IgD-negative memory B cell (primary cell): ENCODE measurements around the gene PTGES2. TPM values are rescaled to one million over a fixed set of nuclear protein-coding genes. Genes with fewer than 3 reads are reported as not detected.

Experiments
- H3K27ac Mint-ChIP-seq, 3 donors: one replicate each; pipeline ENCODE4 v1.8.0; 2020 to 2022; ENCODE audit warnings: mild to moderate bottlenecking in 3 of 3, mixed read lengths in 3 of 3, moderate library complexity in 1 of 3
- H3K27me3 Mint-ChIP-seq: one replicate; pipeline ENCODE4 v1.8.0; 2021; ENCODE audit warnings: mixed read lengths
- H3K36me3 Mint-ChIP-seq: one replicate; pipeline ENCODE4 v1.8.0; 2020; ENCODE audit warnings: mild to moderate bottlenecking, mixed read lengths
- H3K4me1 Mint-ChIP-seq, 3 donors: one replicate each; pipeline ENCODE4 v1.8.0; 2020 to 2022; ENCODE audit warnings: mixed read lengths in 3 of 3, mild to moderate bottlenecking in 1 of 3
- H3K4me3 Mint-ChIP-seq, 4 donors: one replicate each; pipeline ENCODE4 v1.8.0; 2020 to 2022; ENCODE audit warnings: mild to moderate bottlenecking in 4 of 4, mixed read lengths in 4 of 4, moderate library complexity in 3 of 4
- H3K9me3 Mint-ChIP-seq, 3 donors: one replicate each; pipeline ENCODE4 v1.8.0; 2020 to 2021; ENCODE audit warnings: mixed read lengths in 3 of 3, mild to moderate bottlenecking in 1 of 3
- polyA plus RNA-seq: library from polyadenylated mRNA; unstranded; fragments of 300-500 nt; fragmentation: Illumina TruSeq; gene quantifications from one replicate; pipeline ENCODE4 v1.2.3, GENCODE V29; 2021

Gene PTGES2
- 57.4 TPM for polyA plus RNA-seq

DNA sequence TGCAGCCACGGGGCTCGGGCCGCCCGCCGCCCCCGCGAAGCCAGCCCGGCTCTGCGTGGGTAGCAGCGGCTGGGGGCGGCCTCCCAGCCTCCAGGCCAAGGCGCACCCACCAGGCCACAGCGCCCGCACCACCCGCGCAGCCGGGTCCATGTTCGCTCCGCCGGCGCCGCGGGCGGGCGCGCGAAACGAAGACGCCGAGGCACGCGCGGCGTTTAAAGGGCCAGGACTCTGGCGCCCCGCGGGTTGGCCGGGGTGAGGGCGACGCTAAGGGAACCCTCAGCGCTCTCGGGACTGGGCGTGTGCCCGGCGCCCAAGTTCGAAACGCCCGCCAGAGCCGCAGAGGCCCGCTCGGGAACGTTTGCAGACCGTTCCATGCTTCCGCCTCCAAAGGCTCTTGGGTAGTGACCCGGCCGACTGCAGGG, at the start of gene PTGES2:
Gene PTGES2, minus strand, starts transcription at position 162 of the 422 bp plus-strand sequence. Its CDS starts 12 bp downstream, at position 150.
- H3K4me3 Mint-ChIP-seq: peak within 1 kb of the TSS; percentile 98 to 100 (median 99)
- H3K9me3 Mint-ChIP-seq: no peaks in the 10 kb centered on the region
- no peaks in the 10 kb centered on the region for H3K36me3 Mint-ChIP-seq
- H3K4me1 Mint-ChIP-seq: peaks cover 23 to 30% (median 24%) of the 10 kb centered on the region in 3 donors
- peak within 1 kb of the TSS; percentile 100 for H3K27ac Mint-ChIP-seq
- H3K27me3 Mint-ChIP-seq: peaks cover 2% of the 10 kb centered on the region

DNA sequence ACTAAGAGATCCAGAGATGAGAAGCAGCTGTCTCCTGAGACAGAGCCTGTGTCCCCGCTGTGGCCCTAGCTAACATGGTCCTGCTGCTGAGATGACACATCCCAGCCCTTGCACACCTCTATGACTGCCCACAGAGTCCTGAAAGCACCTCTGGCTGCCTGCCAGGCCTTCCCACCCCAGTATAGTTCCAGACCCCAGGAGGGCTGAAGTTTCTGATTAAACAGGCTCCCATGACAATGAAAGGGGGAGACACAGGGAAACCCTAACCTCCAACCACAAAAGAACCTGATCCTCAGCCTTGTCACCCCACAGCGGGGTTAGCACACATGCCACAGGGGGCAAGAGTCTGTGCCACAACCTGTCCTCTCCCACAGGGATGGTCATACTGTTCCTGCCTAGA, 48.2 kb upstream of the PTGES2 start:
- Mint-ChIP-seq H3K9me3 (no peaks in the 10 kb centered on the region), H3K27me3 (no peaks in the 10 kb centered on the region), H3K27ac (no peak overlapping the region), H3K4me1 (no peaks in the 10 kb centered on the region), H3K36me3 (peaks cover 4% of the 10 kb centered on the region), H3K4me3 (no peak overlapping the region)

DNA sequence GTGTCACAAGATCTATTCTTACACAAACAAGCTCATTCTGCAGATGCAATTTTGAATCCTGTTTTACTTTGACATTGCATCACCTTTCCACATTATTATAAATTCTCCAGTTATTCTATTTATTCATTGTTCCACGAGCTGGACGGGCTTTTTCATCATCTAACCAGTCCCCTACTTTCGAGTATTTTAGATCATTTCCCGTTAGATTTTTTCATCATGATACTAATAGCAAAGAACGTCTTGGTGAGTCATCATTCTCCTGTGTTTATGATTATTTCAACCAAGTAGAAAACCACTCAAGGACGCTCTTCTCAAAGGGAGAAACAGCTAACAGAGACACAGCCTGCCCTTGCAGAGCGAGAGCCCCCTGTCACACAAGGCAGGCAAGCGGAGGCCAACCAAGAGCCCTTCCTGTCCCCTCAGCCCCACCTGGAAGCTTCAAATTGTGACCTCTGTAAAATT, 47.6 kb upstream of the PTGES2 start:
- no peaks in the 10 kb centered on the region for H3K4me1 Mint-ChIP-seq
- peaks cover 4% of the 10 kb centered on the region for H3K36me3 Mint-ChIP-seq
- no peak overlapping the region for H3K4me3 Mint-ChIP-seq
- peak overlapping the region in 1 of 3 donors; percentile 54 for H3K27ac Mint-ChIP-seq
- no peaks in the 10 kb centered on the region for H3K9me3 Mint-ChIP-seq
- H3K27me3 Mint-ChIP-seq: no peaks in the 10 kb centered on the region

DNA sequence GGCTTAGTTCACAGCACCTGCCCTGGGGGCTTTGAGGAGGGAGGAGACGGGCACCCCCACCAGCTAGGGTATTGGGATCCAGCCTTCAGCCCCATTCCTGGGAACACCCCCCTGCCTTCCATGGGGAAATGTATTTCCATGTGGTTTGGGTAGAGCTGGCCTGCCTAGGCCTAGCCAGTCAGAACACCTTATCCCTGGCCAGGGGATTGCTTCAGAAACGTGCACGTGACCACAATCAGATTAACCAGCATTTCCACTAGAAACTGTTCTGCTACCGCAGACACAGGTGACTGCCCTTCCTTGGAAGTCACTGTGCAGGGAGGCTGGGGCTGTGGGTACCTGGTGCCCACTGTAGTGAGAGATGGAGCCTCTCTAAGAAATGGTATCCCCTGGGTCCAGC, 46.5 kb upstream of the PTGES2 start:
- Mint-ChIP-seq H3K4me1 (no peaks in the 10 kb centered on the region), H3K36me3 (peaks cover 4% of the 10 kb centered on the region), H3K9me3 (no peaks in the 10 kb centered on the region), H3K27me3 (no peaks in the 10 kb centered on the region), H3K4me3 (no peak overlapping the region), H3K27ac (no peak overlapping the region)

DNA sequence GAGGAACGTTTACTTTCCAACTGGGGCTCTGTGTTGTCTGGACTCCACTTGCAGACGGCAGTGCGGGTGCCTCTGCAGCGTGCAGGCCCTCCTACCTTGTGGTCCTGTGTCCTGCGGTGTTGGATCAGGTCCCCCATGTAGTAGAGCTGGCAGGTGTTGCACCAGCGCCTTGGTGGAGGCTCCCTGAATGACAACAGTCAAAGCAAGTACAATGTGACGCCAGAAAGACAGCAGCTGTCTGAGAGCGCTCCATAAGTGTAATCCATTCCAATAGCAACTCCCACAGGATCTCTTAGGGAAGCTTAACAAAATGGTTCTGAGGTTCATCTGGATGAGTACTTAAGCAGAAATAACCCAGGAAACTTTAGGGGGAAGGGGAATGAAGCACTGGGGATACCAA, 42.4 kb upstream of the PTGES2 start:
- no peaks in the 10 kb centered on the region for H3K27me3 Mint-ChIP-seq
- H3K4me3 Mint-ChIP-seq: no peak overlapping the region
- H3K4me1 Mint-ChIP-seq: peaks cover 0 to 1% (median 0%) of the 10 kb centered on the region in 3 donors
- no peak overlapping the region for H3K27ac Mint-ChIP-seq
- no peaks in the 10 kb centered on the region for H3K9me3 Mint-ChIP-seq
- H3K36me3 Mint-ChIP-seq: peaks cover 5% of the 10 kb centered on the region

DNA sequence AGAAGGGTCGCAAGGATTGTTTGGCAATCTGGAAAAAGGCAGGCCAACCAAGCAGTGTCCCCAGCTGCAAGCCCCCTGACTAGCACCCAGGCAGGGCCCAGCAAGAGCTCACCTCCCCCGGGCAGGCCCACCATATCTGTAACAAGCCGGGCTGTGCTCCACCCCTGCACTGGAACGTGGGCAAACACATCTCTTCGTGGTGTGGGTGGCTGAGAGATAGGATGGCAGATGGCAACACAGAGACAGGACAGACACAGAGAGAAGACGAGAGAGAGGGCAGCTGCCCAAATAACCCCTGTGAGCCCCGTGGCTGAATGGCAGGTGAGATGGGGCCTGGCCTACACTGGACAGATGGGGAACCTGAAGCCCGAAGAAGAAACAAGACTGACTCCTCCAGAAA, 42.0 kb upstream of the PTGES2 start:
- no peaks in the 10 kb centered on the region for H3K9me3 Mint-ChIP-seq
- H3K36me3 Mint-ChIP-seq: peaks cover 5% of the 10 kb centered on the region
- no peak overlapping the region for H3K27ac Mint-ChIP-seq
- no peak overlapping the region for H3K4me3 Mint-ChIP-seq
- no peaks in the 10 kb centered on the region for H3K27me3 Mint-ChIP-seq
- peaks cover 0 to 1% (median 0%) of the 10 kb centered on the region in 3 donors for H3K4me1 Mint-ChIP-seq

DNA sequence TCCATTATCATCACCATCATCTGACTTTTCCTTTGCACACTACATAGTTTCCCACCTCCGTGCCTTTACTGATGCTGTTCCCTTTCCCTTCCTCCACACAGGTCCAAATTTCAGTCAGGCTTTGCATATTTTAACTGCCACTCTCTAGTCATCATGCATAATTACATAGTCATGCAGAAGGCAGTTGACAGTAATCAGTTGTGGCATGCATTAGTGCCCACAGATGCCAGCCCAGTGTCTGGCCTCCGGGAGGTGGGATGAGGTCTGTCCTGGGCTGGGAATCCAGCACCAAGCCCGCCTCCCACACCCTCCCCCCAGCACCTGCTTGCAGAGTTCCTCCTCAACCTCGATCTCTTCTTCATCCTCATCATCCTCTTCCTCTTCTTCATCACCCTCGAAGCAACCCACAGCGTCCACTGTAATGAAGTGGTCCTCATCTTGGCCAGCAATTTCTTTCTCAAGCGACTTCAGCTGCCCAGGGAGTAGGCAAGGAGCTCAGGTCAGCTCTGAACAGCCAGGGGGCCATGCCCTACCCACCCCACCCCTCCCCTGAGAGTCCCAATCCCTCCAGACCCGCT, 41.3 kb upstream of the PTGES2 start:
- Mint-ChIP-seq H3K4me1 (peaks cover 0 to 1% (median 0%) of the 10 kb centered on the region in 3 donors), H3K9me3 (no peaks in the 10 kb centered on the region), H3K36me3 (peaks cover 5% of the 10 kb centered on the region), H3K4me3 (no peak overlapping the region), H3K27me3 (no peaks in the 10 kb centered on the region), H3K27ac (peak overlapping the region in 1 of 3 donors; percentile 87)

DNA sequence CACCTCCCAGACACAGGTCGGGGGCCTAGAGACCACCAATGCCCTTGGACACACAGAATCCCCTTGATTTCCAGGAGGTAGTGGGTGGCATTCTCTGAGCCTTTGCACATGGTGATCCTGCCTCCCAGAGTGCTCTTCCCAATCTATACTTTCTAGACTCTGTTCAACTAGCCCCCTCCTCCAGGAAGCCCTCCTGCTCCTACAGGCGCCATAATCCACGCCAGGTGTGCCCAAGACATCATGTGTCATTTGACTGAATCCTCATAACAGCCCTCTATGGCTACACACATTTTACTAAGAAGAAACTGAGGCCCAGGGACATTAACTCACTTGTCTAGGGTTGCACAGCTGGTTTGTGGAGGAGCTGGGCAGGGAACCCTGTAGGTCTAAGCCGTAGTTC, 39.7 kb upstream of the PTGES2 start:
- Mint-ChIP-seq H3K4me1 (peaks cover 0 to 3% (median 0%) of the 10 kb centered on the region in 3 donors), H3K9me3 (no peaks in the 10 kb centered on the region), H3K4me3 (no peak overlapping the region), H3K27ac (no peak overlapping the region), H3K27me3 (no peaks in the 10 kb centered on the region), H3K36me3 (peaks cover 3% of the 10 kb centered on the region)

DNA sequence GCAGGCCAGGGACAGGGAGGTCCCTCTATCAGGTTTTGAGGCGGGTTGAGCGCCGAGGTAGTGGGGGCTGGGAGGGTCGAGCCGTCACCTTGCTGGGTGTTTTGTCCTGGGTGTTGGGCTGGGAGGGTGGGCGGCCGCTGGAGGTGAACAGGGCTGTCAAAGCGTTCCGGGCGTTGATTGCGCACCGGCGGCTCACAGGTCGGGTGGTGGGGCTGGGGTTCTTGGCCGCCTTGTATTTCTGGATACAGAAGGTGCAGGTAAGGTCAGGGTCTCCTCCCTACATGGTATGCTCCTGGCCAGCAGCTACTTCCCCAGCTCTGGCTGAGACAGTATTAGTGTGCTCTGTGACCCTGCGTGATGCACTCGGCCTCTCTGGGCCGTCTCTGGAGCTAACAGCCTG, 38.6 kb upstream of the PTGES2 start:
- H3K4me1 Mint-ChIP-seq: peaks cover under 1 to 4% (median 2%) of the 10 kb centered on the region in 3 donors
- no peak overlapping the region for H3K27ac Mint-ChIP-seq
- H3K9me3 Mint-ChIP-seq: no peaks in the 10 kb centered on the region
- no peak overlapping the region for H3K4me3 Mint-ChIP-seq
- H3K36me3 Mint-ChIP-seq: peaks cover 3% of the 10 kb centered on the region
- H3K27me3 Mint-ChIP-seq: no peaks in the 10 kb centered on the region

DNA sequence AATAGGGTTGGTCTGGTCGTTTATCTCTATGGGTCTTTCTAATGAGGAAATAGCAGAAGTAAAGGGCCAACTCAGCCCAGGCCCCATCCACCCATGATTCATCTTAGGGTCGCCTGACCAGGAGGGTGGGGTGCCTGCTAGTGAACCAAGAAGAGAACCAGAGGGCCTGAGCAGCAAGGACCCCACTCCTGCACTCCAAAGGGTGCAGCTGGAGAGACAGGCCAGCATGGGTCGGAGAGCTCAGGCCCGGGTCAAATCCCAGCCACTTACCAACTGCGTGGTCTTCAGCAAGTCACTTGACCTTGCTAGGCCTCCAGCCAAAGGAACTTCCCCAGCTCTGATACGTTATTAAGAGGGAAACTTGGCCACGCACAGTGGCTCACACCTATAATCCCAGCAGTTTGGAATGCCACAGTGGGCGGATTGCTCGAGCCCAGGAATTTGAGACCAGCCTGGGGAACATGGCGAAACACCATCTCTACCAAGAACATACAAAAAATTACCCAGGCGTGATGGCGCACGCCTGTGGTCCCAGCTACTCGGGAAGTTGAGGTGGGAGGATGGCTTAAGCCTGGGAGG, 36.9 kb upstream of the PTGES2 start:
- H3K9me3 Mint-ChIP-seq: no peaks in the 10 kb centered on the region
- no peaks in the 10 kb centered on the region for H3K27me3 Mint-ChIP-seq
- H3K27ac Mint-ChIP-seq: peak overlapping the region in 1 of 3 donors; percentile 19
- H3K36me3 Mint-ChIP-seq: peaks cover 3% of the 10 kb centered on the region
- H3K4me1 Mint-ChIP-seq: peaks cover 4 to 10% (median 9%) of the 10 kb centered on the region in 3 donors
- peak overlapping the region in 1 of 4 donors; percentile 52 for H3K4me3 Mint-ChIP-seq

DNA sequence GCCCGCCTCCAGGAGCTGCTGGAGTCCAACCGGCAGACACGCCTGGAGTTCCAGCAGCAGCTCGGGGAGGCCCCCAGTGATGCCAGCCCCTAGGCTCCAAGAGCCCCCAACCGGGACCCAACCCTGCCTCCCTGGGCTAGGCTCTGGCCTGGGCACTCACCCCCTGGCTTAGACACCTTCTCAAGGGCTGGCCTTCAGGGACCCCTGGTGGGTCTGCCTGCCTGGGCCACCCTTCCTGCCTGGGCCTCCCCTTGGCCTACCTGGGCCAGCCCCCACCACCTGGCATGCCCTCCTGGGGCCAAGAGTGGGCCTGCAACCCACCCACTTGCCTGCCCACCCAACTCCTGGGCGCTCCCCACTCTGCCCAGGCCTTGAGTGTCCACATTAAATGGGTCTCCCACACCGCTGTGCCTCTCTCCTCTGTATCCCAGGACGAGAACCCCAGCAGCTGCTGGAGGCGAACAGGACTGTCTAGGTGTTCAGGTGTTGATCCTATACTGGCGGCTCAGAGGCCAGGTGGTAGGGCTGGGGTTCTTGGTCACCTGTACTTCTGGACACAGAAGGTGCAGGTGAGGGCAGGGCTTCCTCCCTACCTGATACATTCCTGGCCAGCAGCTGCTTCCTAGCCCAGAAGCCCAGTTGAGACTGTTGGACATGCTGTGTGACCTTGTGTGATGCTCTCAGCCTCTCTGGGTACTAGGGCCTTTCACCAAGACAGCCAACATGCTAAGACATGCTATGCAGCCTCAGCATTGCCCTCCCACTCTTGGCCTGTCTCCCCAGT, 36.2 kb upstream of the PTGES2 start:
- H3K4me3 Mint-ChIP-seq: peak overlapping the region in 1 of 4 donors; percentile 52
- H3K27me3 Mint-ChIP-seq: no peaks in the 10 kb centered on the region
- peaks cover 4 to 13% (median 11%) of the 10 kb centered on the region in 3 donors for H3K4me1 Mint-ChIP-seq
- H3K36me3 Mint-ChIP-seq: peaks cover 2% of the 10 kb centered on the region
- no peak overlapping the region for H3K27ac Mint-ChIP-seq
- no peaks in the 10 kb centered on the region for H3K9me3 Mint-ChIP-seq

DNA sequence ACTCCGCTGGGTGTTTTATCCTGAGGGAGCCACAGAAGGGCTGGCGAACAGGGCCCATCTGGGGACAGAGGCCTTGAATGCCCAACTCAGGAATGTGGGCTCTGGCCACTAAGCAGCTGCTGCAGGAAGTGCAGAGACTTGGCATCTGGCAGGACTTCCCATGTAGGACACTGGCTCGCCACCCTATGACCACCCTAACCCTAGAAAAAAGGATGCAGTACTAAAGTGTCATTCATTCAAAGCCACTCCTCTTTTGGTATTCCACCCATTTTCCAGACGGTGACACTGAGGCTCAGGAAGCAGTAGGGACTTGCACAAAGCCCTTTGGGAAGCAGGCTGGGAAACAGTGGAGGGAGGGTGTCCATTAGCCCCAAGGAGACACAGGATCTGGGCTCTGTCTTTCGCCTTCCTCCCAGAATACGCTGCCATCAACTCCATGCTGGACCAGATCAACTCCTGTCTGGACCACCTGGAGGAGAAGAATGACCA, 35.5 kb upstream of the PTGES2 start:
- Mint-ChIP-seq H3K9me3 (no peaks in the 10 kb centered on the region), H3K4me1 (peaks cover 4 to 13% (median 9%) of the 10 kb centered on the region in 3 donors), H3K36me3 (peaks cover 2% of the 10 kb centered on the region), H3K4me3 (peak overlapping the region in 1 of 4 donors; percentile 75), H3K27ac (peak overlapping the region in 1 of 3 donors; percentile 67), H3K27me3 (no peaks in the 10 kb centered on the region)

DNA sequence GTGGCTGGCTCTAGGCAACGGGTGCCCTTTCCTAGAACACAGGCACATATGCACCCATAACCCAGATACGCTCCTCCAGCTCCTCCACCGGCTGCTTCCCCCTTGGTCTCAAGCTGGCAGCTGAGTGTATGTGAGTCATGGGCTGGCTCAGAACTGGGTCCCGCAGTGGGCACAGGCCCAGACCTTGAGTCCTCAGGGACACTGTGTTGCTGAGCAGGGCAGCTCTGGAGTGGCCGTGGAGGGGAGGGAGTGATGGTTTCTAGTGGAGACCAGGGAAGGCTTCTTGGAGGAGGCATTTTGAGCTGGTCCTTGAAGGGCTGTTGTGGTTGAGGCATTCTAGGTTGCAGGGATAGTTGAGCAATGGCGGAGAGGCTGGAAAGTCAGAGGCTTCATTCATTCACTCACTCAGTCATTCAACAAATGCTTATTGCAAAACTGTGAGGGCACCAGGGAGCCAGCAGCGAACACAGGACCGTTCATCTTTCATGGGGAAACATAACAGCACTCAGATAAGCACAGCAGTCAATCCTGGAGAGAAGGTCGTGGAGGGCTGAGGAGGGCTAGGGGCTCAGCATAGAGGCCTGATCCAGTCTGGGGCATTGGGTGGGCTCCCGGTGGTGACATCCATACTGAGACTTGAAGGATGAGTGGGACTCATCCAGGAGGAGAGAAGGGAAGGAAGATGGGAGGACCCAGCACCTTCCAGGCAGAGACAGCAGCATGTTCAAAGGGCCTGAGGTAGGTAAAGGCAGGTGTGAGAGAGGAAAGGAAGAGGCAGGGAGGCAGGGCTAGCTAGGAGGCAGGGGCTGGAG, 34.9 kb upstream of the PTGES2 start:
- Mint-ChIP-seq H3K4me3 (peak overlapping the region in 2 of 4 donors; percentile 19 to 75), H3K4me1 (peaks cover 4 to 13% (median 9%) of the 10 kb centered on the region in 3 donors), H3K27ac (peak overlapping the region in 2 of 3 donors; percentile 65 to 67), H3K36me3 (peaks cover 2% of the 10 kb centered on the region), H3K27me3 (no peaks in the 10 kb centered on the region), H3K9me3 (no peaks in the 10 kb centered on the region)

DNA sequence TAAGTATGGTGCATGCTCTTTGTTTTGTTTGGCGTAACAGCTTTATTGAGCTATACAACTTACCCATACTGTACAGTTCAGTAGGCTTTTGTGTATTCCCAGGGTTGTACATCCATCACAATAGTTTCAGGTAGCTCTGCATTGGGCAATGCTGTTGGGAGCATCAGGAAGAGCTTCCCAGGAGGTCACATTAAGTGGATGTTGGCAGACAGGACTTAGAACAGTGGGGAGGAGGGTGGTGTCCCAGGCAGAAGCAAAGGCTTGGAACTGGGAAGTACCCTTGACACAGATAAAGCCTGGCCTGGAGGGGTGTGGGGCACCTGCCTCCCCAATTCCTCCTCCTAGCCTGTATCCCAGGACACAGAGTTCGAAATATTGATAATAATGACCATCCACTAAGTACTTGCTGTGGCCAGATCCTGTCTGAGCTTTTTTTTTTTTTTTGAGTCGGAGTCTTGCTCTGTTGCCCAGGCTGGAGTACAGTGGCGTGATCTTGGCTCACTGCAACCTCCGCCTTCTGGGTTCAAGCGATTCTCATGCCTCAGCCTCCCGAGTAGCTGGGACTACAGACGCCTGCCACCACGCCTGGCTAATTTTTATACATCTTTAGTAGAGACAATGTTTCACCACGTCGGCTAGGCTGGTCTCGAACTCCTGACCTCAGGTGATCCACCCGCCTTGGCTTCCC, 33.8 kb upstream of the PTGES2 start:
- no peaks in the 10 kb centered on the region for H3K9me3 Mint-ChIP-seq
- H3K36me3 Mint-ChIP-seq: no peaks in the 10 kb centered on the region
- H3K4me1 Mint-ChIP-seq: peaks cover 4 to 13% (median 9%) of the 10 kb centered on the region in 3 donors
- no peaks in the 10 kb centered on the region for H3K27me3 Mint-ChIP-seq
- H3K4me3 Mint-ChIP-seq: peak overlapping the region; percentile 75 to 90 (median 85)
- peak overlapping the region in 2 of 3 donors; percentile 36 to 55 for H3K27ac Mint-ChIP-seq
